ENCODE data around the gene FEZF1.

DNA sequence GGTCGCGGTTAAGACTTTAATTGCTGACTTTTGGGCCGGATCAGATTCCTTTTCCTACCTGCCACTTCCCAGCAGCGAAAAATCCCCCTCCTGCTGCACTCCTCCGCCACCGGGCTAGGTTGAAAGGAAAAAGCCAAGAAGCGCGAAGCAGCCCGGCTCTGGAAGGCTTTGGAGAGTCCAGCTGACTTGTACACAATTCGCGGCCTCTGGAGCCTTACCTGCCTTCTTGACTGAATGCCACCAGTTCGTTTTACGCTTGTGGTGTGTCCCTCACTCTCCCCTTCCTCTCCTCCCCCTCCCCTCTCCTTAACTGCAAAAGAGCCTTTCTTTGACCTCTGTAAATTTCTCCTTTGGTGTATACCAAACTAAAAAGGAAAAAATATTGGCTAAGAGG, 2.7 kb upstream of the FEZF1 start:
- TF ChIP-seq CTCF (IDR thresholded peaks at IDR 0.05): no peak
- no peak for TF ChIP-seq POLR2A (IDR thresholded peaks at IDR 0.05)
